B cell (primary cell): ENCODE results near the gene DHDH. TPM values are rescaled to one million over a fixed set of nuclear protein-coding genes. Genes with fewer than 3 reads are reported as not detected.
A peak's percentile ranks its signal among the peaks of the same experiment; 100 is the strongest.

Experiments
- ATAC-seq: fragments of 200-7000 bp; cut with Tn5 transposase; one replicate; pipeline ENCODE4 v1.10.0; 2021; ENCODE audit warnings: low read depth, mild to moderate bottlenecking, moderate number of reproducible peaks, moderate library complexity
- CTCF ChIA-PET: fragments of 350-600 bp; sonication (Branson Sonifier 250); formaldehyde crosslinking; loops from one replicate; lab custom pipeline; 2021; ENCODE audit warnings: antibody characterized with exemption, inconsistent platforms; lab: Charles Lee
- POLR2A ChIA-PET: fragments of 350-600 bp; sonication (Branson Sonifier 250); formaldehyde crosslinking; loops from one replicate; lab custom pipeline; 2021; ENCODE audit warnings: antibody characterized with exemption; lab: Charles Lee
- DNase-seq: peaks from one replicate; pipeline ENCODE4 v3.0.0; 2013
- H2AFZ ChIP-seq: 2 replicates; pipeline ENCODE4 v1.6.1; 2012; ENCODE audit warnings: mild to moderate bottlenecking, low read depth, low read length; ENCODE audit not compliant: insufficient read depth, poor library complexity, severe bottlenecking
- H3K27ac ChIP-seq, 2 donors: 1 replicate in 1 of 2; 2 replicates in 1 of 2; pipeline ENCODE4 v1.5.1; 2012 to 2013; ENCODE audit warnings: low read length in 2 of 2, mild to moderate bottlenecking in 2 of 2, moderate library complexity in 1 of 2
- H3K27me3 ChIP-seq, 4 experiments: fragments of 200-600 bp in 1 of 4; sonication (generic) in 1 of 4; replicated peaks in 1 of 4; 1 replicate in 2 of 4; 2 replicates in 2 of 4; pipeline versions ENCODE4 v1.6.1 to v1.7.0; 2013 to 2016; ENCODE audit warnings: low read length in 3 of 4, mild to moderate bottlenecking in 2 of 4, mixed read lengths in 1 of 4, moderate library complexity in 1 of 4; ENCODE audit not compliant: insufficient read depth in 4 of 4, control insufficient read depth in 3 of 4; ENCODE audit errors: control extremely low read depth in 1 of 4
- H3K36me3 ChIP-seq, 2 experiments: replicated peaks in 1 of 2; 1 replicate in 1 of 2; 2 replicates in 1 of 2; pipeline versions ENCODE4 v1.6.1 to v1.7.1; 2013; ENCODE audit warnings: low read length in 1 of 2; ENCODE audit not compliant: insufficient read depth in 2 of 2, control insufficient read depth in 1 of 2; ENCODE audit errors: control extremely low read depth in 1 of 2, extremely low read depth in 1 of 2
- H3K4me1 ChIP-seq, 2 donors: fragments of 200-600 bp in 1 of 2; sonication (generic) in 1 of 2; 1 replicate in 1 of 2; 2 replicates in 1 of 2; pipeline versions ENCODE4 v1.5.1 to v1.6.1; 2013 to 2017; ENCODE audit warnings: low read length in 2 of 2; ENCODE audit not compliant: control insufficient read depth in 2 of 2, insufficient read depth in 2 of 2
- H3K4me2 ChIP-seq: replicated peaks from 2 replicates; pipeline ENCODE3; 2012; ENCODE audit warnings: mild to moderate bottlenecking, low read depth, low read length; ENCODE audit not compliant: poor library complexity, severe bottlenecking
- H3K4me3 ChIP-seq, 5 experiments: fragments of 200-600 bp in 1 of 5; sonication (generic) in 1 of 5; 1 replicate in 3 of 5; 2 replicates in 2 of 5; pipeline versions ENCODE4 v1.5.1 to v1.7.0; 2011 to 2016; ENCODE audit warnings: low read length in 4 of 5, mild to moderate bottlenecking in 4 of 5, low read depth in 2 of 5, control low read depth in 1 of 5, moderate library complexity in 1 of 5; ENCODE audit not compliant: insufficient read depth in 1 of 5; ENCODE audit errors: control extremely low read depth in 1 of 5, extremely low read depth in 1 of 5
- H3K79me2 ChIP-seq: fragments of 200-600 bp; sonication (generic); one replicate; pipeline ENCODE4 v1.6.0; 2016; ENCODE audit warnings: low read length; ENCODE audit not compliant: control insufficient read depth, insufficient read depth
- H3K9ac ChIP-seq: fragments of 200-600 bp; sonication (generic); 2 replicates; pipeline ENCODE4 v1.6.1; 2017; ENCODE audit warnings: mild to moderate bottlenecking, low read length, moderate library complexity
- H3K9me3 ChIP-seq, 3 donors: one replicate each; pipeline versions ENCODE4 v1.6.1 to v1.7.1; 2013; ENCODE audit warnings: low read length in 2 of 3; ENCODE audit not compliant: control insufficient read depth in 2 of 3, insufficient read depth in 1 of 3; ENCODE audit errors: control extremely low read depth in 1 of 3
- H4K20me1 ChIP-seq: 2 replicates; pipeline ENCODE4 v1.6.0; 2012; ENCODE audit warnings: mild to moderate bottlenecking, low read length; ENCODE audit not compliant: insufficient read depth, control insufficient read depth, poor library complexity, severe bottlenecking
- H3K27ac Mint-ChIP-seq: one replicate; pipeline ENCODE4 v1.8.0; 2021; ENCODE audit warnings: mixed read lengths
- H3K27me3 Mint-ChIP-seq: one replicate; pipeline ENCODE4 v1.8.0; 2021; ENCODE audit warnings: mixed read lengths
- H3K4me1 Mint-ChIP-seq: one replicate; pipeline ENCODE4 v1.8.0; 2021; ENCODE audit warnings: mixed read lengths
- H3K4me3 Mint-ChIP-seq: one replicate; pipeline ENCODE4 v1.8.0; 2021; ENCODE audit warnings: mixed read lengths
- H3K9me3 Mint-ChIP-seq: one replicate; pipeline ENCODE4 v1.8.0; 2022; ENCODE audit warnings: mixed read lengths; ENCODE audit not compliant: insufficient read depth
- CTCF ChIP-seq: fragments of 200-600 bp; IDR thresholded peaks from one replicate; pipeline ENCODE4 v1.8.0; 2022; ENCODE audit warnings: antibody characterized with exemption, mild to moderate bottlenecking
- EZH2 ChIP-seq: IDR thresholded peaks from 2 replicates; pipeline ENCODE4 v1.6.1; 2012; ENCODE audit warnings: borderline replicate concordance, low read depth, mild to moderate bottlenecking, moderate library complexity, low read length; ENCODE audit not compliant: insufficient read depth, poor library complexity, severe bottlenecking
- WGBS: methylation state at CpG from one replicate; pipeline ENCODE4 v1.1.5; 2013; ENCODE audit warnings: missing lambda C conversion rate; ENCODE audit not compliant: insufficient coverage; 5-methylcytosine and 5-hydroxymethylcytosine counted together
- intact Hi-C: fragments of 100-400 bp; cut with micrococcal nuclease; formaldehyde crosslinking; loops from one replicate; pipeline ENCODE4 v1.10.0; 2022
- polyA plus RNA-seq: library from polyadenylated mRNA; depleted of rRNA; stranded (reverse); fragments of >200 nt; gene quantifications from 2 replicates; pipeline ENCODE4 v1.2.3, GENCODE V29; 2012
- total RNA-seq, 2 donors: library from RNA; stranded (reverse); fragments of 120-200 nt in 1 of 2; gene quantifications; 1 replicate in 1 of 2; 2 replicates in 1 of 2; pipeline versions ENCODE4 v1.2.3 to v1.2.4, GENCODE V29; 2013 to 2022

DHDH gene
- total and polyA plus RNA-seq, 2 donors (not counting 1 experiment from before 2014, with no cell fraction given): 0.64 to 0.82 TPM

GRCh38 chr19:48968813-48969218 lies 35.3 kb downstream of the DHDH start:
- Mint-ChIP-seq H3K27ac (peak overlapping the region; percentile 20), H3K4me3 (no peak overlapping the region), H3K4me1 (peaks cover 52% of the 10 kb centered on the region), H3K27me3 (no peaks in the 10 kb centered on the region), H3K9me3 (no peaks in the 10 kb centered on the region)
- Histone ChIP-seq H3K4me1 (peaks cover 21 to 41% of the 10 kb centered on the region in 2 donors), H3K4me3 (no peak overlapping the region), H3K36me3 (peaks cover 1 to 47% of the 10 kb centered on the region in 2 experiments), H3K9ac (no peak overlapping the region), H3K4me2 (no peak overlapping the region), H3K27me3 (no peaks in the 10 kb centered on the region), H4K20me1 (peaks cover 22% of the 10 kb centered on the region), H3K9me3 (peaks cover 0 to 5% (median 0%) of the 10 kb centered on the region in 3 donors), H2AFZ (no peak overlapping the region), H3K27ac (no peak overlapping the region), H3K79me2 (peaks cover 23% of the 10 kb centered on the region)
- over 99% methylated on average over 15 of the region's 15 CpGs for WGBS
- POLR2A ChIA-PET: no interaction called here
- DNase-seq (no peak), ATAC-seq (no peak)
- intact Hi-C loops: no loop called here
- CTCF ChIA-PET: interaction anchor here (0.8 to 4.1 kb wide), 5 partner anchors 25 to 180 kb away, joined by 4 to 64 read pairs (median 29); partner anchors contain the start of genes GYS1, HSD17B14 and RUVBL2
- TF ChIP-seq EZH2: no peak
- TF ChIP-seq CTCF: no peak

GRCh38 chr19:48969276-48970138 lies 36.0 kb downstream of the DHDH start:
- Histone ChIP-seq H2AFZ (no peak overlapping the region), H3K36me3 (peaks cover 1 to 54% of the 10 kb centered on the region in 2 experiments), H3K9me3 (peaks cover 0 to 5% (median 0%) of the 10 kb centered on the region in 3 donors), H3K79me2 (peaks cover 18% of the 10 kb centered on the region), H3K4me3 (no peak overlapping the region), H3K4me1 (peaks cover 14 to 34% of the 10 kb centered on the region in 2 donors), H4K20me1 (peaks cover 22% of the 10 kb centered on the region), H3K4me2 (no peak overlapping the region), H3K9ac (no peak overlapping the region), H3K27me3 (no peaks in the 10 kb centered on the region), H3K27ac (no peak overlapping the region)
- H3K9me3 Mint-ChIP-seq: no peaks in the 10 kb centered on the region
- CTCF ChIA-PET: interaction anchor here (0.6 to 5.0 kb wide), 14 partner anchors 7 to 194 kb away, joined by 3 to 70 read pairs (median 13); partner anchors contain the start of genes BAX, DHDH, GYS1 and HSD17B14
- H3K27ac Mint-ChIP-seq: peak overlapping the region; percentile 41
- 97% methylated on average over 41 of the region's 45 CpGs for whole genome bisulfite sequencing
- no peak overlapping the region for H3K4me3 Mint-ChIP-seq
- POLR2A ChIA-PET: interaction anchor here (0.6 kb wide), 1 partner anchor 17 kb away, joined by 4 read pairs; no protein-coding TSS in a partner anchor
- H3K27me3 Mint-ChIP-seq: no peaks in the 10 kb centered on the region
- H3K4me1 Mint-ChIP-seq: peaks cover 45% of the 10 kb centered on the region
- TF ChIP-seq CTCF (no peak), EZH2 (no peak)
- ATAC-seq: no peak
- intact Hi-C loops: no loop called here
- no peak for DNase-seq
